Measurements from ENCODE around the gene DNAJC3.

GRCh38 chr13:95676105-95676761 is 706 bp upstream of the DNAJC3 start:
- TF ChIP-seq, protein P1, sequence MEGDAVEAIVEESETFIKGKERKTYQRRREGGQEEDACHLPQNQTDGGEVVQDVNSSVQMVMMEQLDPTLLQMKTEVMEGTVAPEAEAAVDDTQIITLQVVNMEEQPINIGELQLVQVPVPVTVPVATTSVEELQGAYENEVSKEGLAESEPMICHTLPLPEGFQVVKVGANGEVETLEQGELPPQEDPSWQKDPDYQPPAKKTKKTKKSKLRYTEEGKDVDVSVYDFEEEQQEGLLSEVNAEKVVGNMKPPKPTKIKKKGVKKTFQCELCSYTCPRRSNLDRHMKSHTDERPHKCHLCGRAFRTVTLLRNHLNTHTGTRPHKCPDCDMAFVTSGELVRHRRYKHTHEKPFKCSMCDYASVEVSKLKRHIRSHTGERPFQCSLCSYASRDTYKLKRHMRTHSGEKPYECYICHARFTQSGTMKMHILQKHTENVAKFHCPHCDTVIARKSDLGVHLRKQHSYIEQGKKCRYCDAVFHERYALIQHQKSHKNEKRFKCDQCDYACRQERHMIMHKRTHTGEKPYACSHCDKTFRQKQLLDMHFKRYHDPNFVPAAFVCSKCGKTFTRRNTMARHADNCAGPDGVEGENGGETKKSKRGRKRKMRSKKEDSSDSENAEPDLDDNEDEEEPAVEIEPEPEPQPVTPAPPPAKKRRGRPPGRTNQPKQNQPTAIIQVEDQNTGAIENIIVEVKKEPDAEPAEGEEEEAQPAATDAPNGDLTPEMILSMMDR (IDR thresholded peaks at IDR 0.05): no peak
- TF ChIP-seq POLR2A (IDR thresholded peaks at IDR 0.05): no peak
